T1000 (cell line): ENCODE results near the gene CD36.
"Not testable (repeated sequence)": the region's sequence is repeated elsewhere in the genome, so short reads cannot be mapped to it uniquely, and the experiment has no call there.

ENCODE experiments used
- DNase-seq: peaks from one replicate; lab custom pipeline; 2025; ENCODE audit warnings: mixed read lengths; lab: John Stamatoyannopoulos, UW

CD36 gene

DNA sequence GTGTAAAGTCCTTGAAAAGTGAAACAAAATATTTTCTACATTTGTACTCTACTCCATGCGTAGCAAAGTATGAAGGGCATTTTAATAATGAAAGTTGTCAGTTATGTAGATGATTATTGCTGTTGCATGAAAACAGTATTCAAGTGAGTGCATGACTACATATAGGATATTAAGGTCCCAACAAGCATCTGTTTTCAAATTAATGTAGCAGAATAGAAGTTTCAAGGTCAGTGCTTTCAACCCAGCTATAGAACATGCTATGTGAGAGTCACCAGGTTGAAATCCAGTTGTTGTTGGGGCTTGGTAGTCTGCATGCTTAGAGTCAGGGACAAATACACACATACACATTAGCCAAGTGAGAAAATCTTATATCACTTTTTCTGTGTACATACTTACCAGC is 14.8 kb downstream of the CD36 start:
- DNase-seq: no peak

- no peak for DNase-seq
Measured at GRCh38 chr7:80654887-80655340, 16.5 kb downstream of the CD36 start.

GRCh38 chr7:80656029-80656428 is 17.6 kb downstream of the CD36 start:
- DNase-seq: no peak

DNA sequence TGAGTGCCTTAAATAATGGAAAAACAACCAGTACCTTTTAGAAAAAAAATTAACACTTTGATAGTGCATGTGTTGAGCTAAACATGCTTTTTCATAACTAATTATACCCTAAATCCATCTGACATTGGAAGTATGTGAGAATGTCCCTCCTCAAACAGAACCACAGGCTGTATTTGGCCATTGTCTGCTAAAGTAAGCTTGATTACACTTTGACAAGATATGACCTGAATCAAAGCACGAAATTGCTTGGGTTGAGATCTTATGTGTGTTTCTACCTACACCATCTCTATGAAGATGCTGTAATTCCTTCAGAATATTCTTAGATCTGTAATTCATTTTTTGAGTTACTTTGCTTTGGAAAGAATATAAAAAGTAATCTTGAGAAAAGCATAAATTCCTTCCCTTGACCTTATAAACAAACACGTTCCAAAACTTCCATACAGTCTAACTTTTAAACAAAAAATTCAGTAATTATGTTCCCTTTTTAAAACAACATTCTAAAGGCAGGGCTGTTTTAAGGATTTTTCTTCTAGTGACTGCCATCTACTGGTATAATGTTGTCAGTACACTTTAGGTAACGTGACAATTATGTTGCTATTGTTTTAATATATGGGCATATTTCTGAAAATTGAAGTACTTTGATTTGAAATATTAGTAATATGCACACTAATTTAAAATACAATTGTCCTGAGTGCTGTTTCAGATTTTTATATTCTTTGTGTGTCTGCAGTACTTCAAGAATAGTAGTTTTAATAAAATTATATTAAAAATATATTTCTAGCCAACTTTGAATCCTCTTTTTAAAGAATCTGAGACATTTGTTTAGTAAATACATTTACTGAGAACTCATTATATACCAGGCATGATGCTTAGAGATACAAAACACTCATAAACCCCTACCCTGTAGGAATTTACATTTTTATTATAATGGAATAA is 20.9 kb downstream of the CD36 start:
- DNase-seq: no peak

DNA sequence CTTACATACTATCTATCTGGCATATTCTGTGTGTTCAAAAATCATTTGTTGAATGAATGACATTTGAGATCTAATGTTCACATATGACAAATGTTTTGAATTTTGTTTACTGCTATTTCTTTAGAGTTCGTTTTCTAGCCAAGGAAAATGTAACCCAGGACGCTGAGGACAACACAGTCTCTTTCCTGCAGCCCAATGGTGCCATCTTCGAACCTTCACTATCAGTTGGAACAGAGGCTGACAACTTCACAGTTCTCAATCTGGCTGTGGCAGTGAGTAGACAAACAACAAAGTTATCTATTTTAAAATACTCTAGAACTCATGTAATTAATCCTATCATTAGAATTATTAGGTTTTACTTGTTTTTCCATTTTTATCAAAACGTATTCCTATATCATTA is 22.5 kb downstream of the CD36 start:
- no peak for DNase-seq

- no peak for DNase-seq
Measured at GRCh38 chr7:80661729-80662128, 23.3 kb downstream of the CD36 start.

GRCh38 chr7:80662252-80662651 is 23.8 kb downstream of the CD36 start:
- DNase-seq: no peak

GRCh38 chr7:80665526-80665925 is 27.1 kb downstream of the CD36 start:
- no peak for DNase-seq

DNA sequence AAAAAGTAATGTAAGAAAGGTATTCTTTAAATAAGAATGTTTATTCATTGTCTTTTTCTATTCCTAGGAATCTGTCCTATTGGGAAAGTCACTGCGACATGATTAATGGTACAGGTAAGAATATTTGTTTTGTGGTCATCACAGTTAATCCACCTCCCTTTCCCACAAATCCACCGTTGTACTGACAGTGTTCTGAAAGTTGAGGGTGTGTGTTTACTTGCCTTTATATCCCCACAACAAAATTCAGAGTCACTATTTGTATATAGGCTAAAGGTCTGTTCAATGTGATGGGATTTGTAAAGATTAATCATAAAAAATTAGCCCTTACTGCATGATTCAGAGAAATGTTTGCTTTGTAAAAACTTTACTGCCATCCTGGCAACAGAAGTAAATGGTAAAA is 27.9 kb downstream of the CD36 start:
- no peak for DNase-seq

DNA sequence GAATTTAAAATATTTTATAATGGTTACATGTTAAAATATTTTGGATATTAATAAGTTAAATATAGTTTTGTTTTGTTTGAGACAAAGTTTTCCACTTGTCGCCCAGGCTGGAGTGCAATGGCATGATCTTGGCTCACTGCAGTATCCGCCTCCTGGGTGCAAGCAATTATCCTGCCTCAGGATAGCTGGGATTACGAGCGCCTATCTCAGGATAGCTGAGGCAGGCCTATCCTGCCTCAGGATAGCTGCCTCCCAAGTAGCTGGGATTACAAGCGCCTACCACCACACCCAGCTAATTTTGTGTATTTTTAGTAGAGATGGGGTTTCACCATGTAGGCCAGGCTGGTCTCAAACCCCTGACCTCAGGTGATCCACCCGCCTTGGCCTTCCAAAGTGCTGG is 30.9 kb downstream of the CD36 start:
- DNase-seq: not testable (repeated sequence)

DNA sequence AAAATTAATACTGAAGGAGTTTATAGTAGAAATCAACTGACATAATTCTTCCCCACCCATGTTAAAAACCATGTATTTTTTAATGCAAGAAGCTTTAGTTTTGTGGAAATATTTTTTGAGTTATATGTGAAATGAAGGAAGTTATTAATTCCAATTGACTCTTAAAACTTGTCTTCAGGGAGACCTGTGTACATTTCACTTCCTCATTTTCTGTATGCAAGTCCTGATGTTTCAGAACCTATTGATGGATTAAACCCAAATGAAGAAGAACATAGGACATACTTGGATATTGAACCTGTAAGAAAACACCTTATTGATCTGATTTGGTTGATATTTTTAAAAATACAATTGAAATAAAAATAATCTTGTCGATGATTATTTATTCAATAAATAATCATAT is 33.3 kb downstream of the CD36 start:
- no peak for DNase-seq

DNA sequence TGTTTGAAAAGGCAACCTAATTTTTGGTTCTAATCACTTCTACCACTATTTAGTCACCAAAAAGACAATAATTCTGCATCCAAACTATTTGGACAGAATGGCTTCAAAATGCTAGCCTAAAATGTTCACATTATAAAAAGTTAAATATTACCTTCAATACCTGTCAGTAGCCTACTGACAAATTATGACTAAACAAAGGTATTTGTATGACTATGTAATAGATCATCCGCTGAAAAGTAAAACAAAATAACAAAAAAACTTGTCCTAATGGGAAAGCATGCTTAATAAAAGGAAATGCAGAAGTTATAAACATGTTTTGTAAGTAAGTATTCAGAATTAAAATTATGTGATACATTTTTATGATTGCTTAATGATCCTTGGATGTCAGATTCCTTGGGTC is 36.6 kb downstream of the CD36 start:
- no peak for DNase-seq

- no peak for DNase-seq
Measured at GRCh38 chr7:80676404-80676803, 38.0 kb downstream of the CD36 start.

DNA sequence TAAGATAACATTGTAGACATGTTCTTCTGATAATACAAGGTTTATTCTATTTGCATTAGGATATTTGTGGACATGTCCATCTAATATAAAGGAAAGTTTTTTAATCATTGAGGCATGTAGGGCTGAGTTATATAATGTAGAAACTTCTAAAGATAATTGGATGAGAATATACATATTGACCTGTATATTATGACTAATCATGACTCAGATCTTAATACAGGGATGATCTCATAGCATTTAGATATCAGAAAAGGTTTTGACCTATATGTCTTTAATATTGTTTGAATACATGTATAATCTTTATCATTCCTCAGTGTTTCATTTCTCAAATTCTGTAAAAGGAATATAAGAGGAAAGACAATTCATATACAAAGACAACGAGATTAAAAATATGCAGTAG is 39.2 kb downstream of the CD36 start:
- no peak for DNase-seq

GRCh38 chr7:80678707-80679106 is 40.3 kb downstream of the CD36 start:
- DNase-seq: no peak

DNA sequence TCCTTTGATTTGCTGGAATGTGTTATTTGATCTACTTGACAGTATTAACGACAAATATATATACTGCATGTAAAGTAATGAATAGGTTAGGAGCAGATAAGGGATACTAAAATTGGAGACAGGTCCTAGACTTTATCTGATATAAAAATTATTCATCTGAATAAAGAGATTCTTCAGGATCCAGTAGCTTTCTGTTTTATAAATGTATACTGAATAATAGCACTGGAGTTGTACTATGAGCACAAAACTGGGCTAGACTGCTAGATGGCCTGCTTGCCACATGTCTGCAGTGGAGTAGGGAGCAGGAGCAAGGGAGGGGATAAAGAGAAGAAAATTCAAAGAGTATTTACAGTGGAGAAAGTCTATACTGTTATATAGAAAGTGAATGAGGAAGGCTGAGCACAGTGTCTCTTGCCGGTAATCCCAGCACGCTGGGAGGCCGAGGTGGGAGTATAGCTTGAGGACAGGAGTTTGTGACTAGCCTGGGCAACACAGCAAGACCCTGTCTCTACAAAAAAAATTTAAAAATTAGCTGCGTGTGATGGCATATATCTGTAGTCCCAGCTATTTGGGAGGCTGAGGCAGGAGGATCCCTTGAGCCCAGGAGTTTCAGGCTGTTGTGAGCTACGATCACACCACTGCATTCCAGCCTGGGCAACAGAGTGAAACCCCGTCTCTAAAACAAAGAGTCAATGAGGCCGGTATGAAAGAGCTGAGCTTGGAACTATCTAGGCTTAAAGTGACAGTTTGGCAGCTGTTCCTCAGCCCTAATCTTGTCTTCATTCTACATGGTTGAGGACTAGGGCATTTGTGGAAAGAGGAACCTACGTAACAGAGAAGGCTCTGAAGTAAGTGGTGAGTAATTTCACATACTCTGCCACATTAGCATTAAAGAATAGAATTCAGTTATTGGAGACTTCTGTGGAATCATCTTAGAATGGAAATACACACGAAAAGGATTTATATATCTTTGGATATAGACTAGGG is 41.8 kb downstream of the CD36 start:
- DNase-seq: no peak

DNA sequence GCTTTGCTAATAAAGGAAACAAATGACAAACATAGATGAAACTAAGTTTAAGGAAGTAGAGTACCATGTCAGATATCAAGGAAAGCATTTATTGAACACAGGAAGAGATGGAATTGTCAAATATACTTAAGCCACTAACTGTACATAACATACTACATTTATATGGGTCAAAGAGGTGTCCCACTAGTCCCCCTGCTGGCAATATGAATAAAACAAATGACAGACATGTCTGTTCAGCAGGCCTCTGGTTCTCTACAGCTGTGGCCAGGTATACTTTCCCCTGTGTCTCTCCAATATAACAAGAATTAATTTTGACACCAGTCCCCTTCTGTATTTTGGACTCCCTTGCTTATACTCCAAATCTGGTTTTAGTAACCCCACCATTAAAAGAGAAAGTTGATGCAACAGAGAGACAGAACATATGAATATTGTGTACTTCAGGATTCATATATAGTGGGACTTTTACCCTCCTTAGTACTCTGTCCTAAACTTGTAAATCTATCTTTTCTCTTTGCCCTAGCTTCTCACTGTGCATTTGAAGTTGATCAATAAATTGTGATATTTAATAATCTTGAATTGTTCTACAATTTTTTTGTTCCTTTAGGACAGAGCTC is 42.9 kb downstream of the CD36 start:
- no peak for DNase-seq

DNA sequence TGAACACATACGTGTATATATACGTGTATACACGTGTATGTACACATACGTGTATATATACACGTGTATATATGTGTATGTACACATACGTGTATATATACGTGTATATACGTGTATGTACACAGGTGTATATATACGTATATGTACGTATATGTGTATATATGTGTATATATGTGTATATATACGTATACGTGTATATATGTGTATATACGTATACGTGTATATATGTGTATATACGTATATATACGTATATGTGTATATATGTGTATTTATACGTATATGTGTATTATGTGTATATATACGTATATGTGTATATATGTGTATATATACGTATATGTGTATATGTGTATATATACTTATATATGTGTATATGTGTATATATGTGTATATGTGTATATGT is 44.3 kb downstream of the CD36 start:
- no peak for DNase-seq

GRCh38 chr7:80686576-80686975 is 48.1 kb downstream of the CD36 start:
- no peak for DNase-seq

DNA sequence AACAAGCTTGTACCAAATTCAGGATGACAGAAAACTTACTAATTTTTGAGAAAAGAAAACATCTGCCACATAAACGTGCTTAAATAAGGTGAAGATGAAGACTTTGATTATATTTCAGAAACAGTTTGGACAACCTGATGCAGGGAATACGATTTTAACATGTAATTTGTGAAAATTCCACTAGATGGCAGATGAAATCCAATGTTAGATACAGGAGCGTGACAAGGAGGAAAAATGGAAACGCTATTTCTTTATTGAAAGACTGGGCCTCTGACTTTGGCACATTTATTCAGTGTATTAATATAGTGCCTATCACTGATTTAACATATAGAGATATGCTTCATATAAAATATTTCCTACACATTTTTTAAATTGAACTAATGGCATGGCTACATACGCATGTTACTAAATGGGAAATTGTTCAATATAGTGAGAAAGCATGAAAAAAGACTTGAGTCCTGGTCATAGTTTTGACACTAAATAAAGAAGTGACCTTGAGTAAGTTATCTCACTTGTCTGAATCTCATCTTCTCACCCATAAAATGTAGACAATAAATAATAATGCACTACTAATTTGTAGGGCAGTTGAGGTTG is 60.7 kb downstream of the CD36 start:
- no peak for DNase-seq

- DNase-seq: no peak
Measured at GRCh38 chr7:80699721-80700256, 61.3 kb downstream of the CD36 start.

DNA sequence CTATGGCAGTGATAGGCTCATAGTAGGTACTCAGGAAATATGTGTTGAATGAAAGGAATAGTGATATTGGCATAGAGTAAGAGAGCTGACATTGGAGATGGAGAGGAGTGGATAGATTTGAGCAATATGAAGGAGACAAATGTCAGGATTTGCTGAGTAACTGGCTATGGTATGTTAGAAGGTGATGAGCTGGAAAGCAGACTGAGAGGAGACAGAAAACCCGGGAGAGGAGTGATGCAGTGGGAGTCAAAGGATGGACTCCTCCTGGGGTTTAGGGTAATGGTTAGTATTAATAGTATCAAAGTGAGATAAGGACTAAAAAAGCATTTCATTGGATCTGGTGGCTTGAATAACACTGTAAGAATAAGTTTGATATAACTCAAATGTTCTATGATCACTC is 64.8 kb downstream of the CD36 start:
- DNase-seq: no peak
